ENCODE data around the gene LIM2. TPM values are rescaled to one million over a fixed set of nuclear protein-coding genes. Genes with fewer than 3 reads are reported as not detected.

Gene LIM2
- total RNA-seq, 1 experiment from 2014 or later = not detected

DNA sequence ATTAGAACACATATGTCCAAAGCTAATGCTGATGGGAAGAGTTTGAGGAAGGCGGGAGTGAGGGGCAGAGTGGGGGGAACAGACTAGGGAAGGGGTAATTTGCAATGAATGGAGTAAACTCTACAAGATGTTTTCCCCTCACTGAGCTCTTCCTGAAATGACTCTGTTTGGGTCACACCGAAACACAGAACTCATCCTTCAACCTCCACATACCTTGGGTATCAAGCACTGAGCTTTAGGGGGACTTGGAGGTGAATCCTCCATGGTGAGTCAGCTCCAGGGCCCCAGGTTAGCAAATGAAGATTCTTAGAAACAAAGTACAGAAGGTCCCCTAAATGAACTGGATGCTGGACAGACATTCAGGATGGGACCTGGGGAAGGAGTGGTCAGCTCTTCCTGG, 30.9 kb upstream of the LIM2 start:
- peaks cover 10% of the 10 kb centered on the region; the same call in 1 of the 2 replicates for H3K9me3 Mint-ChIP-seq
- H3K27ac Mint-ChIP-seq = no peak overlapping the region
- ATAC-seq = no peak
- no peak for TF ChIP-seq NR2C2 (CRISPR knock-in tag; IDR thresholded peaks at IDR 0.05)
- TF ChIP-seq NFATC4 (CRISPR knock-in tag; IDR thresholded peaks at IDR 0.05) = no peak
- no peak for TF ChIP-seq ZNF396 (CRISPR knock-in tag; IDR thresholded peaks at IDR 0.05; ENCODE audit: borderline replicate concordance)
- no peak for TF ChIP-seq CREB1 (CRISPR knock-in tag; IDR thresholded peaks at IDR 0.05)
- no peak for TF ChIP-seq NR1H2 (CRISPR knock-in tag; IDR thresholded peaks at IDR 0.05)
- no peak for TF ChIP-seq MAX (CRISPR knock-in tag; IDR thresholded peaks at IDR 0.05)
- no peak for TF ChIP-seq ZNF219 (CRISPR knock-in tag; IDR thresholded peaks at IDR 0.05; ENCODE audit: borderline replicate concordance)
- TF ChIP-seq, protein P1, sequence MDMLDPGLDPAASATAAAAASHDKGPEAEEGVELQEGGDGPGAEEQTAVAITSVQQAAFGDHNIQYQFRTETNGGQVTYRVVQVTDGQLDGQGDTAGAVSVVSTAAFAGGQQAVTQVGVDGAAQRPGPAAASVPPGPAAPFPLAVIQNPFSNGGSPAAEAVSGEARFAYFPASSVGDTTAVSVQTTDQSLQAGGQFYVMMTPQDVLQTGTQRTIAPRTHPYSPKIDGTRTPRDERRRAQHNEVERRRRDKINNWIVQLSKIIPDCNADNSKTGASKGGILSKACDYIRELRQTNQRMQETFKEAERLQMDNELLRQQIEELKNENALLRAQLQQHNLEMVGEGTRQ (CRISPR knock-in tag; IDR thresholded peaks at IDR 0.05) = no peak
- TF ChIP-seq, protein P2, sequence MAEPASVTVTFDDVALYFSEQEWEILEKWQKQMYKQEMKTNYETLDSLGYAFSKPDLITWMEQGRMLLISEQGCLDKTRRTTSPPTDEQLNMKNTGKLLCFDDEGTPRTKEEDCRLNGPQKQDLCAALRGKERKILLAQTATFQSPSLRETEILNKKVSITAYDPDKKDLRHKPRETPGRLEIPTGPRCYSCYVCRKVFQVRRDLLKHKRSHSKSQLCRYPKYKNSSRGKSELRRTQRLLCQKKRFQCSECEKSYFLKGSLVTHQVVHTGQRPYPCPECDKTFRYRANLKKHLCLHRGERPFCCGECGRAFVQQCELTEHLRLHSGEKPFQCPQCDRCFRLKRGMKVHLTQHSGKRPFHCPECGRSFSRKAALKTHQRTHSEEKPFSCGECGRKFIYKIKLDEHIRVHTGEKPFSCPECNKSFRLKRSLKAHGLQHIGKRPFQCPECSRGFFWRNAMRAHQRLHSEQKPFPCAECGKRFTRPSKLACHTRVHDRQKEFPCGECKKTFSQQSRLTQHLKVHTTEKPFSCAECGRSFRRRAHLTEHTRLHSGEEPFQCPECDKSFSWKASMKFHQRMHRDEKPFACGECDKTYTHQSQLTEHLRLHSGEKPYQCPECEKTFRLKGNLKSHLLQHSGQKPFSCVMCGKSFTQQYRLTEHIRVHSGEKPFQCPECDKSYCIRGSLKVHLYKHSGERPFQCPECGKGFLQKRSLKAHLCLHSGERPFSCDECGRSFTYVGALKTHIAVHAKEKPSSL (CRISPR knock-in tag; conservative IDR thresholded peaks at IDR 0.05) = no peak
- TF ChIP-seq ZNF423 (CRISPR knock-in tag; IDR thresholded peaks at IDR 0.05) = no peak
- no peak for TF ChIP-seq ATF3 (CRISPR knock-in tag; conservative IDR thresholded peaks at IDR 0.05)
- no peak for TF ChIP-seq MLX (CRISPR knock-in tag; IDR thresholded peaks at IDR 0.05)
- H3K27me3 Mint-ChIP-seq (ENCODE audit: low read depth) = peaks cover 42% of the 10 kb centered on the region
- DNase-seq (ENCODE audit: low spot score) = no peak
- no peak overlapping the region for H3K4me3 Mint-ChIP-seq
- POLR2A ChIA-PET = no interaction called here
- CTCF ChIA-PET = interaction anchor here (0.8 to 2.2 kb wide), 5 partner anchors 11 to 242 kb away, joined by 3 to 11 read pairs (median 4); partner anchors contain the start of gene ETFB
- H3K4me1 Mint-ChIP-seq = peaks cover 6% of the 10 kb centered on the region; the same call in 1 of the 2 replicates
- no peaks in the 10 kb centered on the region for H3K36me3 Mint-ChIP-seq

DNA sequence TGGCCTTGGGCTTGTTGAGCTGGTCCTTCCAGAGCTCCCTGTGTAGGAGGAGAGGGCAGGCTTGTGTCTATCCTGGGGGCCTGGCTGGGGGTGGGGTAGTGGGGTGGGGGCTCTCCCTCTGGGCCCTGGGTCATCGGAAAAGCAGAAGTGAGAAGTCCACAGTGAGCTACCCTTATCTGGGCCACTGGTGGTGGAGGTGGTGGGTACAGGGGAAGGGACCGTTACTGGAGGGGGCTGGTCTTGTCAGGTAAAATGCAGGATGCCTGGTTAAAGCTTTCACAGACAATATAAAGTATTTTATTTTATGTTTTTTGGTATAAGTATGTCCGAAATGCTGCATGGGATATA, 30.0 kb upstream of the LIM2 start:
- POLR2A ChIA-PET = no interaction called here
- Mint-ChIP-seq H3K27me3 (ENCODE audit: low read depth) (peaks cover 35% of the 10 kb centered on the region), H3K4me1 (peaks cover 6% of the 10 kb centered on the region; the same call in 1 of the 2 replicates), H3K36me3 (no peaks in the 10 kb centered on the region), H3K9me3 (peaks cover 7% of the 10 kb centered on the region; the same call in 1 of the 2 replicates), H3K4me3 (no peak overlapping the region), H3K27ac (no peak overlapping the region)
- ATAC-seq (no peak), DNase-seq (ENCODE audit: low spot score) (no peak)
- CTCF ChIA-PET = interaction anchor here (0.7 to 2.2 kb wide), 8 partner anchors 10 to 619 kb away, joined by 3 to 11 read pairs (median 6); no protein-coding TSS in a partner anchor
- TF ChIP-seq TEAD4 (CRISPR knock-in tag; IDR thresholded peaks at IDR 0.05) = no peak
- TF ChIP-seq AR (CRISPR knock-in tag; IDR thresholded peaks at IDR 0.05) = no peak
- TF ChIP-seq ETV6 (CRISPR knock-in tag; IDR thresholded peaks at IDR 0.05) = no peak
- no peak for TF ChIP-seq ZNF317 (CRISPR knock-in tag; IDR thresholded peaks at IDR 0.05; ENCODE audit: borderline replicate concordance, low read depth)
- no peak for TF ChIP-seq E2F4 (CRISPR knock-in tag; IDR thresholded peaks at IDR 0.05; ENCODE audit: borderline replicate concordance, low read depth)
- TF ChIP-seq FOXK1 (CRISPR knock-in tag; IDR thresholded peaks at IDR 0.05) = no peak
- no peak for TF ChIP-seq GRHL2 (CRISPR knock-in tag; IDR thresholded peaks at IDR 0.05; ENCODE audit: insufficient replicate concordance, severe bottlenecking)
- no peak for TF ChIP-seq MLX (CRISPR knock-in tag; IDR thresholded peaks at IDR 0.05)
- TF ChIP-seq CREM (CRISPR knock-in tag; IDR thresholded peaks at IDR 0.05) = no peak
- TF ChIP-seq ZBTB43 (CRISPR knock-in tag; IDR thresholded peaks at IDR 0.05) = no peak
- TF ChIP-seq JUN (CRISPR knock-in tag; IDR thresholded peaks at IDR 0.05) = no peak

All from WTC11 (cell line).